ENCODE data around the gene F2RL3.

Gene F2RL3

DNA sequence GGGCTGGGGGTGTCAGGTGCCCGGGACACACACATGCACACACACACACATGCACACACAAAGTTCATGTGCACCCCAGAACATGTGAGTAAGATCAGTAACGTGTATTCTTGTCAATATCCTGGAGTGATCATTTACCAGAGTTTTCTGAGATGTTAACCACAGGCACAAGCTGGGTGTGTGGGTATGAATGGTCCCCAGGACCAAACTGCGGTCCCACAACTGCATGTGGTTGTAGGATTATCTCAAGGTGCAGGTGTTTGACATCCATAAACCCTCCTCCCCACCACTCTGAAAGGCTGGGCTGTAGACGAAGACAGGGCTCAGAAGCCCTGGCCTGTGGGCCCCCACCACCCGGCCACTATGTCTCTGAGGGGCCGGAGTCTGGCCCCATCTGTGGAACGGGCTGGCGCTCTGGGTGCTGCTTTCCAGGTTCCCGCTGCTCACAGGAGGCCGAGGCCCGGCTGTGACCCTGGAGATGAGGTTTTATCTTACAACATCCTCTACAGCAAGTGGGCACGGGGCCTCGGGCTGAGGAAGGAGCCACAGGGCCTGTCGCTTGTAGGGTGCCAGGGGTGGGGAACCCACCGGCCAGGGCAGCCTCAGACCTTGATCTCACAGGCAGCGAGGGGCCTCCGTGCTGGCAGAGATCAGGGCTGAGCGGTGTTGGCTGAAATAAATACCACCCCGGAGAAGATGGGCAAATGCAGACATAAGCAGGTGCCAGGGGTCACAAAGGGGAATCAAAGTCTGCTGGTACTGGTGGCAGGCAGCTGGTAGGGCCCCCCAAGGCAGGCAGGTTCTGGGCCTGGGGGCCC, 4.3 kb downstream of the F2RL3 start:
- no peak for DNase-seq (ENCODE audit: low read depth, low spot score)
- no peak overlapping the region for H3K27ac ChIP-seq

DNA sequence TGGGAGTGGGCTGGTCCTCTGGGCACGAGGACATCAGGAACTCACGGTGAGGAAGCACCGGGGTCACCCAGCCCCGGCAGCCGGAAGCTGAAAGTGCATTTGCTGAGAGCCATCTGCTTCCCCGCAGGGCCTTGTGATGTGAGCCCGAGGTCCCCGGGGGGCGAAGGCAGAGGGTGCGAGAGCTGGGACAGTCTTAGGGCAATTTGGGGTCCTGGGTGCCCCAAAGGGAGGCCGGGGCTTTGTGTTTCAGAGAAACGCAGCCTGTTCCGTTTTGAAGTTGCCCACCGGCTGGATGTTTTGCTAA, 4.8 kb downstream of the F2RL3 start:
- no peak for DNase-seq (ENCODE audit: low read depth, low spot score)
- no peak overlapping the region for H3K27ac ChIP-seq

DNA sequence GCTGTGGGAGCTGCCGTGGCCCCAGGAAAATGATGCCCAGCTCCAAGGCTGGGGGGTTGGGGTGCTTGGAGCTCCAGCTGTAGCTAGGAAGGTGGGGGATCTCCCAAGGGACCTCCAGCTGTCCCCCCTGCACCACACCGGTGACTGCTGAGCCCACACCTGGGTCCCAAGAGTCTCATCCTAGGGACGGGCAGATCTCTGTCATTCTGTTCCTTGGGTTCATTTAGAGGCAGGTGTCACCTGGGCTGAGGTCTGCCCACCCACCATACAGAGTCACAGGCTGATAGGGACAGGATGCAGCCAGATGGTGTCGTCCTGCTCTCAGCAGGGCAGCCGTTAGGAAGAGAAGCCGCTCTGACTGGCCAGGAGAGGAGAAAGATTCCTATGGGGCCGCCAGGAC, 5.3 kb downstream of the F2RL3 start:
- H3K27ac ChIP-seq: no peak overlapping the region
- DNase-seq (ENCODE audit: low read depth, low spot score): no peak

DNA sequence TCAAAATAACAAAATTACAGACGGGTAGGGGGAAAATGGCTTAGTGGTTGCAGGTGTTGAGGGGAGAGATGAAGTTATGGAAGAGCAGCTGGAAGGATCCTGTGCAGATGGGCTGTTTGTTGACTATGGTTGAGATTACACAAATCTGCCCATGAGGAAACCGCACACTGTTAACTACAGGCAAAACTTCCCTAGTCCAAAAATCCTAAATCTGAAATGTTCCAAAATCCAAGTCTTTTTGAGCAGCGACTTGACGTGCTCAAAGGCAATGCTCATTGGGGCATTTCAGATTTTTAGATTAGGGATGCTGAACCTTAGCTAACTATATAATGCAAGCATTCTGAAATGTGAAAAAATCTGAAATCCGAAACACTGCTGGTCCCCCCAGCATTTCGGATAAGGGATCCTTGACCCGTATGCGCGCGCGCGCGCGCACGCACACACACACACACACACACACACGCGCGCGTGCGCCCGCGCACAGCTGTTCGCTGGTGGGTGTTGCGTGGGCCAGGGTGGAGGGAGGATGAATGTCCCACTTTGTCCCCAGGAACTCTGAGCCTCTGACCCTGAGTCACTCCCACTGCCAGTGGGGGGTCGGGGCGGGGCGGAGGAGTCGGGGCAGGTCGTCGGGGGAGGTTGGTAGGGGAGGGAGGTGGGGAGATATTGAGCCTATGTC, 6.8 kb downstream of the F2RL3 start:
- H3K27ac ChIP-seq: no peak overlapping the region
- no peak for DNase-seq (ENCODE audit: low read depth, low spot score)

DNA sequence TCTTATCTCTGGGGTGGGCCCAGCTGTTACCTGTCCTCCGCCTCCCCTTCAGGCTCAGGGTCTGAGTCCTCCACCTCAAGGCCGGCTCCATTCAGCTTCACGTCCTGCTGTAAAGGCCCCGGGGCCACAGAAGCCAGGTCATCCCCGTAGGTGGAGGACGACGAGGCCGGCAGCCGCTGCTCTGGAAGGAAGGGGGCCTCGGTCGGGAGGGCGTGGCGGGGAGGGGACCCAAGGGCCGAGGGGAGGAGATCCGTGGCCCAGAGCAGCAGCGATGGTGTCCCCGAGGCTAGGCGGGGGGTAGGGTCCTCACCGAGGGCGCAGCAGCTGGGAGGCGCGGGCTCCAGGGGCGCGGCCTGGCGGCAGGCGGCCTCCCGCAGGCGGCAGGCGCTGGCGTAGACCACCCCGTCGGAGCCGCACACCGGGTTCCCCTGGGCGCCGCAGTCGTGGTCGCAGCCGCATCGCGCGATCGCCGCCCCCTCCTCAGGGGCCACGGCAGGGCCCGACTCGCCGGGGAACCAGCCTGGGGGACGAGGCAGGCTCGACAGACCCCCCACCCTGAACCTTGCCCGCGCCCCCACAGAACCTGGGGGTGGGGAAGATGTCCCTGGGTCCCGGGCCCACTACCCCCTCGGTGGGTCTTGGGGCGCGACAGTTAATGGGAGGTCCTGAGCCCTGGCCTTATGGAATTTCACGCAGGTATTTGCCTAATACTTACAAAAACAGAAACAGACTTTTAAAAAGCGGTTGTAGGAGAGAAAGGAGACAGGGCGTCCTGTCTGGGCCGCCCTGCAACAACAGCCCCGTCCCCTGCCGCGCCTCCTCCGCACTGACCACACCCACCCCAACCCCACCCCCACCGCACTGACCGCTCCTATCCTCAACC, 7.6 kb downstream of the F2RL3 start:
- DNase-seq (ENCODE audit: low read depth, low spot score): no peak
- no peak overlapping the region for H3K27ac ChIP-seq

DNA sequence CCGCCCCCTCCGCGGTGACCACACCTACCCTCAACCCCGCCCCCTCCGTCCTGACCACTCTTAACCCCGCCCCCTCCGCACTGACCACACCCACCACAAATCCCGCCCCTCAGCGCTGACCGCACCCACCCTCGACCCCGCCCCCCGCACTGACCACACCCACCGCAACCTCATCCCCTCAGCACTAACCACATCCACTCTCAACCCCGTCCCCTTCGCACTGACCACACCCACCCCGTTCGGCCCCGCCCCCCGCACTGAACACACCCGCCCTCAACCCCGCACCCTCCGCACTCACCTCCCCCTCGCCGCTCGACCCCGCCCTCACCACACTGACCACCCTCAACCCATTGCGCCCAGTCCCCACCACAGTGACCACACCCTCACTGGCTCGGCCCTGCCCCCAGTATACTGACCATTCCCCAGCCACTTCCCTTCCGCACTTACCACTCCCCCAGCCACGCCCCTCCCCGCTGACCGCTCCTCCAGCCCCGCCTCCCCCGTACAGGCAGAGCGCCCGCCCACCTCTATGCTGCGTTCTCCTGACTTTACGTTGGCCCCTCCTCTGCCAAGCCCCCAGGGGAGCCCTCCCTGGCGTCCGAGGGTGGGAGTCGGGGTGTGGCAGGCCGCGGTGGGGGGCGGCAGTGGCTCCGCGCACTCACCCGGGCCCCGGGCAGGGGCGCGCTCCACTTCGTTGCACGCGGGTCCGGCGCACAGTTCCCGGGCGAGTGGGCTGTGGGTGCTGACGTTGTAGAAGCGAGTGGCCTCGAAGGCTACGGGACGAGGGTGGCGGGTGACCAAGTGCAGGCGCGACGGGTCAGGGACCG, 8.4 kb downstream of the F2RL3 start:
- DNase-seq (ENCODE audit: low read depth, low spot score): no peak
- no peak overlapping the region for H3K27ac ChIP-seq

DNA sequence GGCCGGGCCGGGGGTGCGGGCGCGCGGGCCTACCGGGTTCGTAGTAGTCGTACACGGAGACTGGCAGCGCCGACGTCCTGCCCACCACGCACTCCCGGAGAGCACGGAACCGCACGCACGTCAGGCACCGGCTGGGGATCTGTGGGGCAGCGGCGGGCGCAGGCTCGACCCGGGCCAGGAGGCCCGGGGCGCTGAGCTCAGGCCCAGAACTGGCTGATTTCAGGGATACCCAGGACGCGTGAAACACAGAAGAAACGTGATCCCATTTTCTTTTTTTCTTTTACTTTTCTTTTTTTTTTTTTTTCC, 9.0 kb downstream of the F2RL3 start:
- no peak overlapping the region for H3K27ac ChIP-seq
- no peak for DNase-seq (ENCODE audit: low read depth, low spot score)

DNA sequence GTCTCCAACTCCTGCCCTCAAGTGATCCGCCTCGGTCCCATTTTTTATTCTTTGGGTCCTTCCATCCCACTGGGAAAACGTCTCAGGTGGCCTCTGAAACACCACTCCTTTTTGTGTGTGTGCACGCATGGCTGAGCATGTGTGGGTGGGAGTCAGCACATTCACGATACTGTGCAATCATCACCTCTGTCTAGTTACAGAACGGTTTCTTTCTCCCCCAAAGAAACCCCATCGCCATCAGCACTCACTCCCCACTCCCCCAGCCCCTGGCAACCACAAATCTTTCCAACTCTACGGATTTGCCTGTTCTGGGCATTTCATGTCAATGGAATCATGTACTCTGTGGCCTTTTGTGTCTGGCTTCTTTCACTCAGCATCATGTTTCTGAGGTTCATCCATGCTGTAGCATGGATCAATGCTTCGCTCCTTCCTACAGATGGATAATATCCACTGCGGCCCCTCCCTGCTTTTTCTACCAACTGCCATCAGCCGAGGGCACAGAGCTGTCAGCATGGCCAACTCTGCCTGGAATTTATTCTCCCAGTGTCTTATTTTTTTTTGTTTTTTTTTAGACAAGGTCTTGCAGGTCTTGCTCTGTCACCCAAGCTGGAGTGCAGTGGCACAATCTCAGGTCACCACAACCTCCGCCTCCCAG, 9.7 kb downstream of the F2RL3 start:
- no peak overlapping the region for H3K27ac ChIP-seq
- no peak for DNase-seq (ENCODE audit: low read depth, low spot score)

DNA sequence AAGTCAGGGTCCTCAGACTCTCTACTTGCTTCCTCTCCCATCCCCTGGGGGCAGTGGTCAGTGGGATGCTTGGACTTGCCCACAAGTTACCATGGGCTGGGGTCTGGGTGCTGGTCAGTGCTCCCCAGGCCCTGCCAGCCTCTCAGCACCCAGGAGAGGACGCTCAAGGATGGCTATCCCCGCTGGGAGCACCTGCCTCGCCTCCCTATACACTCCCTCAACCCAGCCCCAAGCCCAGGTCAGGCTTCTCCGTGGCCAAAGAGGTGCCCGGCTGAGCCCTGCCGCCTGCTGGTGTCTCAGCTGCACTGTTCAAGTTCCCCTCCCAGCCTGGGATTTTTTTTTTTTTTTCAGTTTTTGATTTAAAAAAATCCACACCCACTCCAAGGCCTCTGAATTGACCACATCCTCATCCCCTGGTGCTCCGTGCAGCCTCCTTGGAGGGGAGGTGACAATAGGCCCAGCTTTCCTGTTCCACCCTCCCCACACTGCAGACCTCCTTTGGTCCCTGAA, 10.8 kb downstream of the F2RL3 start:
- H3K27ac ChIP-seq: no peak overlapping the region
- no peak for DNase-seq (ENCODE audit: low read depth, low spot score)

DNA sequence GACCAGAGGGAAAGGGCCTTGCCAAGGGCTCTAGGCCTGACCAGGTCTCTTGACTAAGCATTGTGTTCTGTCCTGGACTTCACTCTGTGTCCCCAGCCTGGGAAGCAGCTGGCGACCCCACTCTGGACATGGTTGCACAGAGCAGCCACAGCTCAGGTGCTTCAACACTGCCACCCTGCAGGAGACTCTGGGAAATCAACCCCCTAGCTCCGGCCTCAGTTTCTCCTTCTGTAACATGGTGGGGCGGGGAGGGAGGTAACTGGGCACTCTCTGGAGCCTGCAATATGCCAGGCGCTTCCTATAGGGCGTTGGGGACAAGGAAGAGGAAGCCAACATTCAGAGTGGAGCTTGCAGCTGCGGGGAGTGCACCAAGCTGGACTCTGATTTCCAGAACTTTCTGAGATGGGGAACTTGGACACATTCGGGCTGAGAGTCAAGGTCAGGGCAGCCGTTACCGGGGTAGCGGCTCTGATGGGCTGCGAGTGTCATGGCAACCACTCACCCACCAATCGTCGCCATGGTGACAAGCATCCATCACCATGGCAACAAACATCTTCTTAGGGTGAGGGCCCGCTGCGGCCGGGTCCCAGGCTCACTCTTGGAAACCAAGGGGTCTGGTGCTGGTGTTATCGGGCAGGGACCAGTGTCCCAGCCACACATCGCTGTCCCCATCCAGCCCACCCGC, 12.8 kb downstream of the F2RL3 start:
- no peak overlapping the region for H3K27ac ChIP-seq
- no peak for DNase-seq (ENCODE audit: low read depth, low spot score)

DNA sequence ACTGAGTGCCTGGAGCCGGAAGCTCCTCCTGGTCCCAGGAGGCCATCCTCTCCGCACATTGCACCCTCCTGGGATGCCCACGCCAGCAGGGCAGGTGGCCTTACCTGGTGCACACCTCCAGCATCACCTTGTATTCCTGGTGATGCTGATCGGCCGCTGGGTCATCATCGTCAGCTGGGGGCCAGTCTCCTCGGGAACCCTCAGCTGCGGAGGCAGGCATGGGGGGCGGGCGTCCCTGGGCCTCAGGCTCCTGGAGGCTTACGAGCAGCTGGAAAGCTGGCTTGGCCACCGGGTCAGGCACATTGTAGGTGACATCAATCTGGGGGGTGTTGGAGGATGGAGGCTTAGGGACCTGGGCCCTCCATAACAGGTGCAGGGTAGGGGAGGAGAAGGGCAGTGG, 13.7 kb downstream of the F2RL3 start:
- no peak overlapping the region for H3K27ac ChIP-seq
- DNase-seq (ENCODE audit: low read depth, low spot score): no peak

DNA sequence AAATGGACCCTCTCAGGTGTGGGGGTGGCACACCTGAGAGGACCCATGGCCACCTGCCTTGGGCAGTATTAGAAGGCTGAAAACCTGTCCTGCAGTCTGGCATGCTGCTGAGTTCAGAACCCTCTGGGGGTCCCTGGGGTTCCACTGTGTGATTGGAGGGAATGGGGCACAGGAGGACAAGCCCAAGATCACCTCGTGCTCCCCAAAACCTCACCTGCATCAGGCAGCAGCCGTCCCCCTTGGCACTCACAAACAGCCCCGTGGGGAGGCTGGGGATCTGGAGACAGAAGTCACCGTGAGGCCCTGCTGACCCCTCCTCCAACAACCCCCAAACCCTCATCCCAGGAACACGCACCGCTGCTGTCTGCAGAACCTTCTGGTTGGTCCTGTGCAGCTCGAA, 14.5 kb downstream of the F2RL3 start:
- H3K27ac ChIP-seq: no peak overlapping the region
- no peak for DNase-seq (ENCODE audit: low read depth, low spot score)

DNA sequence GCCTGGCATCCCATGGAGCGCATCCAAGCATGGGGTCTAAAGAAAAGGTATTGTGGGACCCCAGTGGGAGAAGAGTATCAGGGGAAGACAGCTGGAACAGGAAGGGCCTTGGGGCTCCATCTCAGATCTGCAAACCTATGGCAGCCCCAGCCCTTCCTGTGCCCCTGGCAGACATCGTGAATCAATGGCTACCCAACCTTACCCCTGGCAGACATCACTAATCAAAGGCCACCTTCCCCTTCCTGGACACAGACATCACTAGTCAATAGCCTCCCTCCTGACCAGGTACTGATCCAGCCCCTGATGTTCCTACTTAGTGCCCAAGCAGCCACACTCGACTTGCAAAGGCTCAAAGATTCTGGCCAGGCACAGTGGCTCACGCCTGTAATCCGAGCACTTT, 15.8 kb downstream of the F2RL3 start:
- no peak overlapping the region for H3K27ac ChIP-seq
- no peak for DNase-seq (ENCODE audit: low read depth, low spot score)

DNA sequence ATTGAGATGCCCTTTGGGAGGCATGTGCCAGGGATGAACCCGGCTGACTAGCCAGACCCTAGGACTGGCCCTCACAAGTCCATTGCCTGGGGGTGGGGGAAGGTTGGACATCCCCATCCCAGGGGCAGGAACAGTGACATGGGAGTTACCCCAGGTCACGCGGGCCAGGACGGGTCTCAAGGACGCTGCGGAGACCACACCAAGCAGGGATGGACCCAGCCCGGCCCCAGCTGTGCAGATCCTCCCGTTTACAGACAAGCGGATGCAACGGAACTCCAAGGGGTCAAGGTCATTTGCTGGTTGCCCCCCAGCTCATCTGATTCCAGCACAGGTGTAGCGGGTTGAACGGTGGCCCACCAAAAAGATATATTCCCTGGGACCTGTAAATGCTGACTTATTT, 20.0 kb downstream of the F2RL3 start:
- no peak overlapping the region for H3K27ac ChIP-seq
- no peak for DNase-seq (ENCODE audit: low read depth, low spot score)

DNA sequence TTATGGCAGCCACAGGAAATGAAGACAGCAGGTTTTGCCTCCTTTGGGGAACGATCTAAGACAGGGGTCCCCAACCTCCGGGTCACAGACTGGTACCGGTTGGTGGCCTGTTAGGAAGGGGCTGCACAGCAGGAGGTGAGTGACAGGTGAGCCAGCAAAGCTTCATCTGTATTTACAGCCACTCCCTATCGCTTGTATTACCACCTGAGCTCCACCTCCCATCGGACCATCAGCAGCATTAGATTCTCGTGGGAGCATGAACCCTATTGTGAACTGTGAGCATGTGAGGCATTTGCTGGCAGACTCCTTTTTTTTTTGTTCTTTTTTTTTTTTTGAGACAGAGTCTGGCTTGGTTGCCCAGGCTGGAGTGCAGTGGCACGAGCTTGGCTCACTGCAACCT, 22.2 kb downstream of the F2RL3 start:
- H3K27ac ChIP-seq: no peak overlapping the region
- no peak for DNase-seq (ENCODE audit: low read depth, low spot score)

DNA sequence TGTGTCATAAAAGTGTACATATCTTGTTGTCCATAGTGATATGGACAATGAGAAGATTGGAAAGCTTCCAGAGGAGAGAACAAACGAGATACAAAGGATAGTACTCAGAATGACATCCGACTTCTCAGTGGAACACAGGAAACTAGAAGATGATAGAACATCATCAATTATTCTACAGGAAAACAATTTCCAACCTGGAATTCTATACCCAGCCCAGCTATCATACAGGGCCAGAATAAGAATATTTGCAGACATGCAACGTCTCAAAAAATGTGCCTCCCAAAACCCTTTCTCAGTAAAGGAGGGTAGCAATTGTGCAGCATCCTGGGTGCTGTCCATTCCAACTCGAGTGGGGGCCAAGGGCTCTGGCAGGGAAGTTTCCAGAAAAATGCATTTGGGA, 24.0 kb downstream of the F2RL3 start:
- DNase-seq (ENCODE audit: low read depth, low spot score): no peak
- H3K27ac ChIP-seq: no peak overlapping the region

DNA sequence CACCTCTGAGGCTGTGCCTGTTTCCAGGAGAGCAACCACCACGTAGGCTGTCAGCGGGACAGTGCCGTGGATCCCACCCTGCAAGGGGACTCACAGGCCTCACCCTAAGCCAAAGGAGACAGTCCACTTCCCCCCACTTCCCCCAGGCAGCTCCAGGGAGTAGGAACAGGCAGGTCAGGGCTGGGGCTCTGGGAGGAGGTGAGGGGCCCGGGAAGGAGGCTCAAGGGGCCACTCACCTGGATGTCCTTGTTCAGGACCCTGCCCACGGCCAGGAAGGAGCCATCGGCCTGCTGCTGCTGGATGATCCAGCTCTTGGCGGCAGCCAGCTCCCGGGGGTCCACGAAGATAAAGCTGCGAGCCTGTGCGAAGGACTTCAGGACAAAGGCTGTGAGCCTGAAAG, 25.6 kb downstream of the F2RL3 start:
- H3K27ac ChIP-seq: no peak overlapping the region
- no peak for DNase-seq (ENCODE audit: low read depth, low spot score)

DNA sequence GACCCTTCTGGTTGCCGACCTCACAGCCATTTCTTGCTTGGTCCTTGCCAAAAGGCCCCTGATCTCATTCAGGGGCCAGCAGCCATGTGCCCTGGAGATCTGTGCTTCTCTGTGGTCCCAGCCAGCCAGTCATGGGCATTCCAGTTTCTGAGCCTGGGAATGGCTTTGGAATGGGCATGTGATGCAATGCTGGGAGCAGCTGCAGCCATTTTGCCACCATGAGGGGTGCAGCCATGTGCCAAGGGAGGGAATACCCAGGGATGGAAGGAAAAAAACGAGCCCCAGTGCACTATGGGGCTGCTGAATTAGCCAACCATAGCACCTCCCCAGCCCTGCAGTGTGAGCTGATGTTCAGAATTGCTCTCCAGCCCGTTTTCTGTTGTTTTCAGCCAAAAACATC, 26.3 kb downstream of the F2RL3 start:
- DNase-seq (ENCODE audit: low read depth, low spot score): no peak

DNA sequence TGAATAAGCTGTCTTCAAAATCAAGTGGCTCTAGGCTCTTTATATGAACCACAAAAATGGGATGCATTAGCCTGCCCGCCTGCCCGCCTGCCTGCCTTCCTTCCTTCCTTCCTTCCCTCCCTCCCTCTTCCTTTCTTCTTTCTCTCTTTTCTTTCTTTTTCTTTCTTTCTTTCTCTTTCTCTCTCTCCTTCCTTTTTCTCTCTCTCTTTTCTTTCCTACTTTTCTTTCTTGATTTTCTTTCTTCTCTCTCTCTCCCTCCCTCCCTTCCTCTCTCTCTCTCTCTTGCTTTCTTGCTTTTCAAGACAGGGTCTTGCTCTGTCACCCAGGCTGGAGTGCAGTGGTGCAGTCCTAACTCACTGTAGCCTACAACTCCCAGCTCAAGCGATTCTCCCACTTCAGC, 26.9 kb downstream of the F2RL3 start:
- DNase-seq (ENCODE audit: low read depth, low spot score): no peak
- H3K27ac ChIP-seq: no peak overlapping the region

More for the DNA sequence above, 26.3 kb downstream of the F2RL3 start:
- H3K27ac ChIP-seq: no peak overlapping the region

Data from epithelial cell of prostate (primary cell).